NT2/D1 (cell line): ENCODE data around the gene HAUS8.

Experiments
- YY1 ChIP-seq: IDR thresholded peaks from 2 replicates; pipeline ENCODE4 v1.6.1; 2011; ENCODE audit not compliant: insufficient read length, insufficient read depth
- ZNF274 ChIP-seq: IDR thresholded peaks from 2 replicates; pipeline ENCODE4 v1.6.1; 2011; ENCODE audit warnings: mild to moderate bottlenecking, low read depth, low read length

DNA sequence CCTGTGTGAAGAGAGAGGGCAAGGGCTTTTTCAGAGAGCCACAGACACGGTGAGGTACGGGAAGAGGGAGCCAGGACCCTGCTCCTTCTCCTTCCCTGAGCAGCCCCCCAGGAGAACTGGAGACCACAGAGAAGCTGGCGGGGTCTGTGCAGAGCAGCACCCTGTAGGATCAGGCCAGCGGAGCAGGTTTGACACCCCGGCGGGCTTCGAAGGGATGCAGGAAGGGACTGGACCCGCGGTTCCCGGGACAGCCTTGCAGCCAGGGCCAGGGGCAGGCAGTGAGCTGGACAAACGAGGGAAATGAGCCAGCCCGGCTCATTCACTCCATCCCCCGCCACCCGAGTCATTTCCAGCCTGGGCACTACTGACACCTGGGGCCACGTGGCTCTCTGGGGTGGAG lies 70.9 kb downstream of the HAUS8 start:
- TF ChIP-seq YY1 (no peak), ZNF274 (no peak)
